Adrenal gland (tissue), 12 donors: ENCODE measurements around the gene CTU2. TPM values are rescaled to one million over a fixed set of nuclear protein-coding genes. Genes with fewer than 3 reads are reported as not detected.

ENCODE experiments used
- DNase-seq, 7 donors: peaks; one replicate each; pipeline ENCODE4 v3.0.0-alpha.2; 2019 to 2020
- H3K27ac ChIP-seq, 5 donors: fragments of 200-600 bp; sonication (generic) in 4 of 5; 1 replicate in 3 of 5; 2 replicates in 2 of 5; pipeline versions ENCODE4 v1.5.1 to v1.8.0; 2016 to 2020; ENCODE audit warnings: mild to moderate bottlenecking in 1 of 5
- H3K27me3 ChIP-seq: fragments of 200-600 bp; 2 replicates; pipeline ENCODE4 v1.8.0; 2021
- H3K36me3 ChIP-seq, 2 donors: fragments of 200-600 bp; replicated peaks in 1 of 2; 1 replicate in 1 of 2; 2 replicates in 1 of 2; pipeline versions ENCODE4 v1.5.1 to v1.8.0; 2018 to 2022
- H3K4me1 ChIP-seq, 2 donors: fragments of 200-600 bp; replicated peaks in 1 of 2; 1 replicate in 1 of 2; 2 replicates in 1 of 2; pipeline versions ENCODE4 v1.5.1 to v1.8.0; 2018 to 2021
- H3K4me3 ChIP-seq, 4 donors: fragments of 200-600 bp; sonication (generic) in 3 of 4; one replicate each; pipeline ENCODE4 v1.5.1; 2016 to 2018
- H3K9me3 ChIP-seq, 3 donors: fragments of 200-600 bp; sonication (generic) in 1 of 3; replicated peaks in 1 of 3; 1 replicate in 2 of 3; 2 replicates in 1 of 3; pipeline versions ENCODE4 v1.5.1 to v1.8.0; 2016 to 2021
- POLR2A ChIP-seq, 2 donors: fragments of 450-650 bp; IDR thresholded peaks; one replicate each; pipeline ENCODE4 v1.6.1; 2017; ENCODE audit warnings: antibody characterized with exemption in 2 of 2, mild to moderate bottlenecking in 2 of 2, moderate library complexity in 1 of 2
- WGBS, 4 donors: extraction: QIAGEN DNeasy Blood & Tissue Kit in 2 of 4; methylation state at CpG; one replicate each; pipeline versions ENCODE4 v1.1.5 to v1.1.7; 2013 to 2017; 5-methylcytosine and 5-hydroxymethylcytosine counted together
- intact Hi-C, 2 donors: fragments of 100-400 bp; cut with DNase I; formaldehyde crosslinking; loops; one replicate each; pipeline versions ENCODE4 v1.14.1 to v1.15.0; 2022 to 2023
- polyA plus RNA-seq, 3 donors: library from polyadenylated mRNA; stranded (reverse); fragments of 200-250 nt in 2 of 3; fragments of 350-450 nt in 1 of 3; fragmentation: Illumina TruSeq in 1 of 3; extraction: RNeasy Lipid Tissue Mini Kit (QIAGEN cat#74804) in 1 of 3; gene quantifications; one replicate each; pipeline ENCODE4 v1.2.3, GENCODE V29; 2013 to 2014
- total RNA-seq, 9 donors: library from RNA; depleted of rRNA in 4 of 9; stranded (reverse); fragments of >200 nt in 4 of 9; fragments of 120-200 nt in 1 of 9; fragmentation: NEBNext Ultra II Directional in 1 of 9; extraction: Animal tissue kit (Norgen Biotek cat#: 25700) in 1 of 9; gene quantifications; one replicate each; pipeline versions ENCODE4 v1.1.0 to v1.2.4, GENCODE V29; 2013 to 2023
- TF ChIP-seq, protein P1 (sequence below), 6 experiments: fragments of 450-650 bp in 4 of 6; fragments of 200-600 bp in 2 of 6; sonication (generic) in 1 of 6; IDR thresholded peaks; 1 replicate in 5 of 6; 2 replicates in 1 of 6; pipeline versions ENCODE4 v1.5.1 to v1.8.0; 2016 to 2021; ENCODE audit warnings: antibody characterized with exemption in 6 of 6, mild to moderate bottlenecking in 2 of 6, moderate library complexity in 1 of 6
- donor health status: healthy with polysubstance abuse.
- donor health status: Bipolar disorder and iron deficiency.
- donor health status: DM: yes; HTN: yes; CAD: no.
- donor health status: DM: no; HTN: no; CAD: no.
- donor health status: DM: no; HTN: no; CAD: no.
- donor health status: DM: yes; HTN: yes; CAD: no.

Gene CTU2
- total and polyA plus RNA-seq, 12 donors = 3.6 to 43.8 (median 14.0) TPM

DNA sequence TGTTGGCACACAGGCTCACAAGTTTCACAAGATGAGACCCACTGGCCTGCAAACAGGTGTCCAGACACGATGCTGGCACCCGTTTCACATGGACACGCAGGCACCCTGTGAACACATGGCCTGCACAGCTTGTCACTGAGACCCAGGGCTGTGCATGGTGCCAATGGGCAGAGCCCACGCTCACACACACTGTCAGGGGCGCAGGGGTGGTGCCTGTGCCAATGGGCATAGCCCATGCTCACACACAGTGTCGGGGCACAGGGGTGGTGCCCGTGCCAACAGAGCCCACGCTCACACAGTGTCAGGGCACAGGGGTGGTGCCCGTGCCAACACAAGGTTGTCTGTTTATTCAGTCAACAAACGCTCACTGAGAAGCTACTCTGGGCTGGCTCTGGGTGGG is 29.3 kb downstream of the CTU2 start:
- DNase-seq = no peak
- intact Hi-C loops = loop anchor here (2.0 to 5.0 kb wide), 2 partner anchors 49 to 432 kb away; partner anchors contain the start of gene PIEZO1 (in 1 of the 2)
- TF ChIP-seq POLR2A (IDR thresholded peaks at IDR 0.05) = no peak
- TF ChIP-seq, protein P1, sequence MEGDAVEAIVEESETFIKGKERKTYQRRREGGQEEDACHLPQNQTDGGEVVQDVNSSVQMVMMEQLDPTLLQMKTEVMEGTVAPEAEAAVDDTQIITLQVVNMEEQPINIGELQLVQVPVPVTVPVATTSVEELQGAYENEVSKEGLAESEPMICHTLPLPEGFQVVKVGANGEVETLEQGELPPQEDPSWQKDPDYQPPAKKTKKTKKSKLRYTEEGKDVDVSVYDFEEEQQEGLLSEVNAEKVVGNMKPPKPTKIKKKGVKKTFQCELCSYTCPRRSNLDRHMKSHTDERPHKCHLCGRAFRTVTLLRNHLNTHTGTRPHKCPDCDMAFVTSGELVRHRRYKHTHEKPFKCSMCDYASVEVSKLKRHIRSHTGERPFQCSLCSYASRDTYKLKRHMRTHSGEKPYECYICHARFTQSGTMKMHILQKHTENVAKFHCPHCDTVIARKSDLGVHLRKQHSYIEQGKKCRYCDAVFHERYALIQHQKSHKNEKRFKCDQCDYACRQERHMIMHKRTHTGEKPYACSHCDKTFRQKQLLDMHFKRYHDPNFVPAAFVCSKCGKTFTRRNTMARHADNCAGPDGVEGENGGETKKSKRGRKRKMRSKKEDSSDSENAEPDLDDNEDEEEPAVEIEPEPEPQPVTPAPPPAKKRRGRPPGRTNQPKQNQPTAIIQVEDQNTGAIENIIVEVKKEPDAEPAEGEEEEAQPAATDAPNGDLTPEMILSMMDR (IDR thresholded peaks at IDR 0.05) = no peak
- Histone ChIP-seq H3K27ac (no peak overlapping the region), H3K4me1 (peaks cover 0 to 4% of the 10 kb centered on the region in 2 donors), H3K36me3 (peaks cover 0 to 42% of the 10 kb centered on the region in 2 donors), H3K9me3 (no peaks in the 10 kb centered on the region), H3K27me3 (no peaks in the 10 kb centered on the region), H3K4me3 (no peak overlapping the region)
- WGBS, 4 donors = 80 to 93% (median 90%) methylated on average over 3 to 10 of the region's 10 CpGs

GRCh38 chr16:88736088-88736487 is 29.8 kb downstream of the CTU2 start:
- peaks cover 0 to 4% of the 10 kb centered on the region in 2 donors for H3K4me1 ChIP-seq
- no peaks in the 10 kb centered on the region for H3K27me3 ChIP-seq
- H3K4me3 ChIP-seq = no peak overlapping the region
- intact Hi-C loops = loop anchor here (2.0 to 5.0 kb wide), 2 partner anchors 49 to 431 kb away; partner anchors contain the start of gene PIEZO1 (in 1 of the 2)
- peaks cover 0 to 42% of the 10 kb centered on the region in 2 donors for H3K36me3 ChIP-seq
- no peaks in the 10 kb centered on the region for H3K9me3 ChIP-seq
- TF ChIP-seq, protein P1 (IDR thresholded peaks at IDR 0.05) = no peak
- TF ChIP-seq POLR2A (IDR thresholded peaks at IDR 0.05) = no peak
- no peak for DNase-seq
- 87 to 100% (median 95%) methylated on average over 3 to 21 of the region's 21 CpGs for WGBS, 4 donors
- H3K27ac ChIP-seq = no peak overlapping the region

DNA sequence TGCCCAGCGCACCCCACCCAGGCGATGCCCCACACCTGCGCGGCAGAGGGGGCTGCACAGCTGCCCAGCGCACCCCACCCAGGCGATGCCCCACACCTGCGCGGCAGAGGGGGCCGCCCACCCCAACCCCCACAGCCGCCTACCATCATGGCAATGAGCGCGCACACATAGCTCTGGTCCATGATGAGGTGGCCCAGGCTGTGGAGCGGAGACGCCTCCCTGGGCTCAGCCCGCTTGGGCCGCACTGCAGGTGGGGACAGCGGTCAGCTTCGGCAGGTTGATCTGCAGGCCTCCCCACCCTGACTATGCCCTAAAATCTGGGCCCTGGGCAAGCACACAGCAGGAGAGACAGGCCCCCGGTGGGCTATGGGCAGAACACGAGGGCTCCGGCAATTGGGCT is 30.2 kb downstream of the CTU2 start:
- TF ChIP-seq, protein P1 (IDR thresholded peaks at IDR 0.05) = no peak
- TF ChIP-seq POLR2A (IDR thresholded peaks at IDR 0.05) = no peak
- intact Hi-C loops = loop anchor here (2.0 to 5.0 kb wide), 2 partner anchors 48 to 431 kb away; partner anchors contain the start of gene PIEZO1 (in 1 of the 2)
- Histone ChIP-seq H3K36me3 (peaks cover 0 to 41% of the 10 kb centered on the region in 2 donors), H3K4me1 (peaks cover 0 to 4% of the 10 kb centered on the region in 2 donors), H3K9me3 (no peaks in the 10 kb centered on the region), H3K27ac (no peak overlapping the region), H3K4me3 (no peak overlapping the region), H3K27me3 (no peaks in the 10 kb centered on the region)
- 88 to 95% (median 90%) methylated on average over 5 to 19 of the region's 21 CpGs for WGBS, 4 donors
- no peak for DNase-seq

DNA sequence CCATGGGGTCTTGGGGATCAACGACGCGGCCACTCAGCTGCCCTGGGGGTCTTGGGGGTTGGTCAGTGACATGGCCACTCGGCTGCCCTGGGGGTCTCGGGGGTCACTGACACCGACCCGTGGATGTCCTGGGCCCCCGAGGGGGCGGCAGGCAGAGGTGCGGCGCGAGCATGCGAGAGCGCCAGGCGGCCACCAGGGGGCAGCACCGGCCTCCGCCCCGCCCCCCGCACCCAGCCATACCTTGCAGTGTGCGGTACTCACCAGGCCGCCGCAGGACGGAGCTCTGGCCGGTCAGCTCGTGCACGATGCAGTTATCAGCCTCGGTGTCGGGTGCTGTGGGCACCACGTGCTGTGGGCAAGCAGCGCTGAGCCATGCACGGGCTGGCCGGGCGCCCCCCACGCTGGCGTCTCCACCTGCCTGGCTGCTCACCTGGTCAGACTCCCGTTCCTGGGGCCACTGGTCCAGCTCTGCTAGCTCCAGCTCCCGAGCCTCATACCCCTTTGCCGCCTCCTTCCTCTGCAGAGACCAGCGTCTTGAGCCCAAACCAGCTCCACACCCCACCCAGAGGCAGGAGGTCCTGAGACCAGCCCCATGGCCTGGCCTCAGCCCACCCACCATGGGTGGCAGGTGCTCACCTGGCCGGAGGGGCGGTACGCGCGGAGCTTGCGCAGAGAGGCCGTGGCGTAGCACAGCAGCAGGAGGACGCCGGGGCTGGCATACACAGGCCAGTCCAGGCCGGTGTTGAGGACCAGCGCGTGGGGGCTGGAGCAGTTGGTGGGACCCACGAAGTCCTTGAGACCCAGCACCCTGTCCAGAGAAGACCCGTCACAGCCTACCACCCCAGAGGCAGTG is 31.2 kb downstream of the CTU2 start:
- no peak overlapping the region for H3K27ac ChIP-seq
- DNase-seq = peak; percentile 67 to 90 (median 80)
- H3K9me3 ChIP-seq = no peaks in the 10 kb centered on the region
- peaks cover 0 to 40% of the 10 kb centered on the region in 2 donors for H3K36me3 ChIP-seq
- TF ChIP-seq POLR2A (IDR thresholded peaks at IDR 0.05) = no peak
- TF ChIP-seq, protein P1 (IDR thresholded peaks at IDR 0.05) = peak; percentile 91 to 99 (median 97)
- no peak overlapping the region for H3K4me3 ChIP-seq
- H3K4me1 ChIP-seq = peaks cover 0 to 4% of the 10 kb centered on the region in 2 donors
- intact Hi-C loops = loop anchor here (2.0 to 5.0 kb wide), 2 partner anchors 47 to 430 kb away; partner anchors contain the start of gene PIEZO1 (in 1 of the 2)
- H3K27me3 ChIP-seq = no peaks in the 10 kb centered on the region
- 39 to 83% (median 54%) methylated on average over 9 to 53 of the region's 54 CpGs for WGBS, 4 donors
